ENCODE measurements around the gene CACNB4.
"Not testable (repeated sequence)": the region's sequence is repeated elsewhere in the genome, so short reads cannot be mapped to it uniquely, and the experiment has no call there.

Gene CACNB4

DNA sequence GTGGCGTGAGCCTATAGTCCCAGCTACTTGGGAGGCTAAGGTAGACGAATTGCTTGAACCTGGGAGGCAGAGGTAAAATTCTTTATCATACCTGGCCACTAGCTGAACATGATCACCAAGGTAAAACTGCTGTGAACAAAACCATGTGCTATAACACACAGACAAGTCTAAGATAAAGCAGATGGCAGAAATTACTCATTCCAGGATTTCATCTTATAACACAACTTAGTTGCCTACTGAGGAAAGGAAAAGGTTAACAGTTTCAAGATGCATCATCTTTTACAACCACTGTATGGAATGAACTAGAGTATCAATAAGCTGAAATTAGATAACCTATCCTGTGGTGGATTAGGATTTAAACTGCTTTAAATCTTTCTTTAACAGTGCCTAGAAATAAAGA lies 278.9 kb downstream of the CACNB4 start:
- no peak for DNase-seq (ENCODE audit: low spot score)

DNA sequence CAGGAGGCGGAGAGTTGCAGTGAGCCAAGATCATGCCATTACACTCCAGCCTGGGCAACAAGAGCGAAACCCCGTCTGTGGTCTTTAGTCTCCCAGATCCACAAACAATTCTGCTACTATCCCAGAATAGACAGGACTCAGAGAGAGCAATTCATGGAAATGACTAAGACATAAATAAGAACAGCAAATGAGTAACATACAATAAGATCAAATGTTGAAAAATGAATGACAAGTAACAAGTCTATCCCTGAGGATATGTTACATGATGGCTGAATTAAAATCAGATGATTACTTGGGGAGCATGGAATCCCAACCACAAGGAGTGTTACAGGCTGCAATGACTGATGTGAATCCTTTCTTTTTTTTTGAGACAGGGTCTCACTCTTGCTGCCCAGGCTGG lies 280.9 kb downstream of the CACNB4 start:
- DNase-seq (ENCODE audit: low spot score) = no peak

GRCh38 chr2:151816843-151817242 lies 282.0 kb downstream of the CACNB4 start:
- no peak for DNase-seq (ENCODE audit: low spot score)

- DNase-seq (ENCODE audit: low spot score) = no peak
Measured at GRCh38 chr2:151815821-151816489, 282.9 kb downstream of the CACNB4 start.

DNA sequence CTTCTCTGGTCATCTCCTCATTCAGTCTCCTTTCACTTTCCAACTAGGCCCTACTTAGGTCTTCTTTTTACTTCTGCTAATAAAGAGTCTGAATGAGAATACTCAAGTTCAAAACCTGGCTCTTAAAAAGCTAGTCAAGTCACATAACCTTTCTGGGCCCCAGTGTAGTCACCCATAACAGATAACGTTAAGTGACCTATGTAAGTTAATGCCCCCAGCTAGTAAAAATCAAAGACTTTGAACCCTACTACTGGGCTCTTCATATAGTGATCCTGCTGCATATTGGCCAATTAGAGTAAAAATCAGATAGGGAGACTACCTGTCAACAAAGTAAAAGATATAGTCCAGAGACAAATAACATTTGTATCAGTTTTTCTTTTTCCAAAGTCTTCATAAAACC lies 288.4 kb downstream of the CACNB4 start:
- no peak for DNase-seq (ENCODE audit: low spot score)

DNA sequence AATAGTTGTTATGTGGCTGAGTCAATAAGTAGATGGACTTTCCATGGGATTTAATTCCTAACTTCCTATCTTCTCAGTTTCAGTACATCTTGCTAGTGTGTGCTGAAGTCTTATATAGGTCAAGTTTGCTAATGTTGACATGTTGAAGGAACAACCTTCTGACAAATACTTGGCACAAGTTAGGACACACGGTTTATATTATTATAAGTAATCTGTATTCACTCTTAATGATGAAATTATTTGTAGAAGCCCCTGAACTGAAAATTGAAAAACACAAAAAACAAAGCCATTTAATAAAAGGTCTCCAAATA lies 289.8 kb downstream of the CACNB4 start:
- no peak for DNase-seq (ENCODE audit: low spot score)

DNA sequence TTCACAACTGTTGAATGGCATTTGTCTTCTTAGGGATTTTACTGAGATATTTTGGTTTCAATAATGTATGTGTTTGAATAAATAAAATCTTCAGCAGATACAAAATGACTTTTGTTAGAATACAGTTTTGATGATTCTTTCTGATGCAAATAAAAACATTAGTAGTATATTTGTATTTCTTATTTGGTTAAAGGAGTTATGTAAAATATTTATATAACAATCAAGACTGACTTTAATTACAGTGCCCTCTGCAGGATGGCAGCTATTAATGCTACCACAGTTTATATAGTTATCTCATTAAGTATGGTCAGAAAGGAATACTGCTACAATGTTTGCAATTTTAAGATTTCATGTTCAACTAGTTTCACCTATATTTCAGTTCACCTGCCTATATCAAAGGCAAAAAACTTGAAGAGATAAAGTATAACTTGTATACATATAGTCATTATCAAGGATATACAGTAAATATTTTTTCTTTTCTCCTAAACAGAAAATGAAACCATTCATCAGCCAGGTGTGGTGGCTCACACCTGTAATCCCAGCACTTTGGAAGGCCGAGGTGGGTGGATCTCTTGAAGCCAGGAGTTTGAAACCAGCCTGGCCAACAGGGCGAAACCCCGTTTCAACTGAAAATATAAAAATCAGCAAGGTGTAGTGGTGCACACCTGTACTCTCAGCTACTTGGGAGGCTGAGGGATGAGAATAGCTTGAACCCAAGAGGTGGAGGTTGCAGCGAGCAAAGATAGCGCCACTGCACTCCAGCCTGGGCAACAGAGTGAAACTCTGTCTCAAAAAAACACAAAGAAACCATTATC lies 290.4 kb downstream of the CACNB4 start:
- no peak for DNase-seq (ENCODE audit: low spot score)

- no peak for DNase-seq (ENCODE audit: low spot score)
Measured at GRCh38 chr2:151805961-151806360, 292.9 kb downstream of the CACNB4 start.

DNA sequence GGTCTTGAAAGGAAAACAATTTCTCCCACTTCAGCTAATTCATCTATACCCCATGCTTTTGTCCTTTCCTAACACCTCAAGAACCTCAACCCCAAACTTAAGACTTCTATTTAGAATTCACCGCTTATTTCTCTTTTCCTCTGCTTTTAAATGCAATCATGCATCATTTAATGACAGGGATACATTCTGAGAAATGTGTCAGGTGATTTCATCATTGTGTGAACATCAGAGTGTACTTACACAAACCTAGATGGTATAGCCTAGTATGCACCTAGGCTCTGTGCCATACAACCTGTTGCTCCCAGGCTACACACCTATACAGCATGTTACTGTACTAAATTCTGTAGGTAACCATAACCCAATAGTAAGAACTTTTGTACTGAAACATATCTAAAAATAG lies 293.5 kb downstream of the CACNB4 start:
- DNase-seq (ENCODE audit: low spot score) = no peak

GRCh38 chr2:151803811-151804210 lies 295.0 kb downstream of the CACNB4 start:
- no peak for DNase-seq (ENCODE audit: low spot score)

DNA sequence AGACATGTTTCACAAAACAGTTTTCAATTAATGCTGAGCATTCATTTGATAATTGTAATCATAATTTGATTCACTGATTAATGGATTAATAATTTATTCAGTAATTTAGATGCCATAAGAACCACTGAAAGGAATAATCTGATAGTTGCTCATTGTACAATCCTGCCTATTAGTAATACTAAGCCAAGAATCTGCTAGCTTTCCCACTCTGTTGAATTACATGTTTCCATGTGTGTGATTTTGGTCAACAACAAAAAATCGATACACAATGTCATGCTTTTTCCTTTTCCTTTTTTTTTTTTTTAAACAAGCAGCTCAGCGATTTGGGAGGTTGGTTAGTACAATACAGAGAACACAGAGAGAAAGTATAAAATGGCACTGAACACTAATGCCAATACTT lies 296.5 kb downstream of the CACNB4 start:
- DNase-seq (ENCODE audit: low spot score) = no peak

- no peak for DNase-seq (ENCODE audit: low spot score)
Measured at GRCh38 chr2:151799886-151800292, 299.0 kb downstream of the CACNB4 start.

- no peak for DNase-seq (ENCODE audit: low spot score)
Measured at GRCh38 chr2:151796774-151797173, 302.1 kb downstream of the CACNB4 start.

DNA sequence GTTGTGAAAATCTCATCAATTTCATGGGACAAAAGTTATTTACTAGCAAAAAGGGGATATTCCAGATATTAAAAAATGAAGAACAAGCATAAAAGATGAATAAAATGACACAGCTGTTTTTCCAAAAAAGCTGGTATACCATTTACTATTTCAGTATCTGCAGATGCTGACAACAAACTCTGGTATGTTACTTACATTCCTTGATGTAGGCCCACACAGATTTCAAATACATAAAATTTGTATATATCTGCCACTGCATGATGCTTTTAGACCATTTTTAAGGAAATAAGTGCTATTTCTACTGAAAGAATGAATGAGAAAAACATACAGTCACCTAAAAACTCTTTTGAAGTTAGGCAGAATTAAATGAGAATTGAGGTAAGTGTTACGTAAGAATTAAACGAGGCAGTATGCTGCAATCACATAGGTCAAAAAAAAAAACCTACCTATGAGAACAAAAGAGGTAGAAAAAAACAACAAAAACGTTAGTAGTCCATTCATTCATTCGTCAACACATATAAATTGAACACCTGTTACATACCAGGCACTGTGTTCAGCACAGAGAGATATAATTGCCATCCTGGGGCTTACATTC lies 303.1 kb downstream of the CACNB4 start:
- no peak for DNase-seq (ENCODE audit: low spot score)

- not testable (repeated sequence) for DNase-seq (ENCODE audit: low spot score)
Measured at GRCh38 chr2:151794422-151794821, 304.4 kb downstream of the CACNB4 start.

DNA sequence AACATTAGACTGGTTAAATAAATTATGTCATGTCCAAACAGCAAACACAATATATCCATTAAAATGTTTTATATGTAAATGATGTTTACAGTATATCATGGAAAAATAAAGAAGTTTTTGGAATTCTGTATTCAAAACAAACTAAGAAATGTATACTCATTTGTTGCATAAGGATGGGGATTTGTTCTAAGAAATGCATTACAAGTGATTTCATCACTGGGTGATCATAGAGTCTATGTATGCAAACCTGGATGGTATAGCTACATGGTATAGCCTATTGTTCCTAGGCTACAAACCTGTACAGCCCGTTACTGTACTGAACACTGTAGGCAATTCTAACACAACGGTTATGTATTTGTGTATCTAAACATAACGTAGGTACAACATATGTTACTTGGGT lies 305.7 kb downstream of the CACNB4 start:
- no peak for DNase-seq (ENCODE audit: low spot score)

- no peak for DNase-seq (ENCODE audit: low spot score)
Measured at GRCh38 chr2:151792589-151792988, 306.3 kb downstream of the CACNB4 start.

DNA sequence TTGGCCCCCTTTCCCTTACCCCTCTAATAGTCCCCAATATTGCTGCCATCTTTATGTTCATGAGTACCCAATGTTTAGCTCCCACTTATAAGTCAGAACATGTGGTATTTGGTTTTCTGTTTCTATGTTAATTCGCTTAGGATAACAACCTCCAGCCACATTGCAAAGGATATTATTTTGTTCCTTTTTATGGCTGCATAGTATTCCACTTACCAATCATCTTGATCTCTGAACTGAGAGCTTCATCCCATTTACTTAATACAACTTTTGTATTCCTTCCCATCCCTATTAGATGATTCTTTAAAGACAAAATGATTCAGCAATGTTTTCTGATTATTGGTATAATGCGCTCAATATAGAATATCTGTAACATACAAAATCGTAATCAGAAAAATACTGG lies 307.3 kb downstream of the CACNB4 start:
- DNase-seq (ENCODE audit: low spot score) = no peak

DNA sequence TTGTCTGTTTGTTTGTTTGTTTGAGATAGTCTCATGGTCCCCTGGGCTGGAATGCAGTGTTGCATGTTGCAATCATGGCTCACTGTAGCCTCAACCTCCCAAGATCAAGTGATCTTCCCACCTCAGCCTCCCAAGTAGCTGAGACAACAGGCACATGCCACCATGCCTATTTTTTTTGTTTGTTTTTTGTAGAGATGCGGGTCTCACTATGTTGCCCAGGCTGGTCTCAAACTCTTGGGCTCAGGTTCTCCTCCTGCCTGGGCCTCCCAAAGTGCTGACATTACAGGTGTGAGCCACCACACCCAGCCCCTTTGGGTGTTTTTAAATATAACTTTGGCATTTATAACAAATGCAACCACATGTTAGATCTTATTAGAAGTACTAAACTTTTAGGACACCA lies 308.2 kb downstream of the CACNB4 start:
- DNase-seq (ENCODE audit: low spot score) = no peak

DNA sequence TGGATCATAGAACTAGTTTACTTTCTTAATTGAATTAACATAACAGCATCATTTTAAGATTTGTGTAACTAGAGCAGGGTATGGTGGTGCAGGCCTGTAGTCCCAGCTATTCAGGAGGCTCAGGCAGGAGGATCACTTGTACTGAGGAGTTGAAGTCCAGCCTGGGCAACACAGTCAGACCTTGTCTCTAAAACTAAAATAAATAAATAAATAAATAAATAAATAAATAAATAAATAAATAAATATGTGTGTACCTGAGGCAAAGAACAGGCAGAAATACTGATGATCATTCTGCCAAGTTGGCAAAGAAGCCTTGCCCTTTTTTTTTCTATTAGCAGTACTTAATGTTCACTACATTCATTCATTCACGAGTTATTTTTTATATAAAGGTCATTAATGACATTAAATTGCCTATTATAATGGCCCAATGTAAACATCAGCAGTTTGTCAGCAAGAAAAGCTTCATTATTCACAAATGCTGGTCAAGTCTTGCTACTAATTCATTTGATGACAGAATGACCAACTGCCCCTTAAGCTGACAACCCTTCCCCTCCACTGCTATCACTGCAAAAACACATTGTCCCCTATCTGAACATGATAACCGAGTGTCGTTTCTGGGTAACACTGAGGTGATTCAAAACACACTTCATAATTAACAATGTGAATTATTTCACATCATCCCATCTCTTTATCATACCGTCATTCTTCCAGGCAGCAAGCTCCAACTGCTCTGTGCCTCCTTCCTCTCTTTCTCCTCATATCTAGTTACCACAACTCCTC lies 309.6 kb downstream of the CACNB4 start:
- no peak for DNase-seq (ENCODE audit: low spot score)

GRCh38 chr2:151786483-151786882 lies 312.4 kb downstream of the CACNB4 start:
- DNase-seq (ENCODE audit: low spot score) = no peak

GRCh38 chr2:151786077-151786476 lies 312.8 kb downstream of the CACNB4 start:
- no peak for DNase-seq (ENCODE audit: low spot score)

- no peak for DNase-seq (ENCODE audit: low spot score)
Measured at GRCh38 chr2:151783133-151783520, 315.7 kb downstream of the CACNB4 start.
